GM19238 (cell line): ENCODE results near the gene NTRK3.

Experiments
- DNase-seq: peaks from one replicate; pipeline ENCODE4 v3.0.0; 2011; ENCODE audit warnings: low spot score; ENCODE audit not compliant: insufficient read length

NTRK3 gene

DNA sequence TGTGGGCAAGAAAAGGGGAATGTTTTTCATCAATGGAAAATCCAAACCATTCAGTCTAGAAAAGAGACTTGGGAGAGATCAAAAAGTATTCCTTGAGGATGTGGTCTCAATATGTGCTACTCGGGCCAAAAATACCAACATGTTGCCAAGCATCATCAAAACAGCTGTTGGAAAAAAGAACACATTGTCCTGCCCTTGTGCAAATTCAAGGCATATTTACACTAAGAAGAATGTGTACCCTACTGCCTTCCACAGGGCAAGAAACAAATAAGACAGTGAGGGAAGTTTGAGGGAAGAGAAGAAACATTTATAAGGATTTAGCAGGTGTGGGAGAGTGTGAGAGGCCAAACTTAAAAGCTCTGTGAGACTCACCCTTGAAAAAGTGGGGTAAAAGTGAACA is 252.1 kb downstream of the NTRK3 start:
- no peak for DNase-seq

- no peak for DNase-seq
Measured at GRCh38 chr15:88003541-88004327, 252.8 kb downstream of the NTRK3 start.

DNA sequence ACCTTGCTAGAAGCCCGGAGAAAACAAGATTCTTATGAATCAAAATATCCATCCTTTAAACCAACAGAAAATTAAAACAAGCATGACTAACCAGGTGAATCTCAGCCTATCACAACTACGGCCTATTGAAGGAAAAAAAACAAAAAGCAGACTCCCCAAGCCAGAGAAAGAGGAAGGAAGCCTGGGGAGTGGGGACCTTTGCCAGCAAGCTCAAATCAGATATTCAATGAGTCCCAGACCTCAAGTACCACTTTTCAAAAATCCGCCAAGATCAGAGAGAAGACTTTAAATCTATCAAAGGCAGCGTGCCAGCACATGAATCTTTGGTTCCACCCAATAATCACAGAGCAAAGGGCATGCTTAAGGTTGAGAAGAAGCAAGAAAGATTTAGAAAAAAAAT is 253.8 kb downstream of the NTRK3 start:
- DNase-seq: no peak

DNA sequence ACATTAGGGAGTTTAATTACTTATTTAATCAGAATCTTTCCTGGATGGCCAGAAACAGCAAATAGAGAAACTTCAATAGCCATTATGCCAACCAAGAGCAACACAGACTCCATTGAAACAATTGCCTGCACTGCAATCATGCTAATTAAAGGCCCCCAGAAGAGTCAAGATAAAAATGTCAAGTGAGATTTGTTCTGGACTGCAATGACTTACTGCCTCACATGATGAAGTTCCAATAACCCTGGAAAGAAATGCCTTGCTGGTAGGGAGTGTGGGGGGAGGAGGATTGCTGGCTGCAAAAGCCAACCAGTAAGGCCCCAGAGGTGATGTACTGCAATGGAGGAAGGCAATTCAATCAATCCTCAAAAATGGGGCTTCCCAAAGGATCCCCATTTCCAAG is 257.9 kb downstream of the NTRK3 start:
- no peak for DNase-seq

DNA sequence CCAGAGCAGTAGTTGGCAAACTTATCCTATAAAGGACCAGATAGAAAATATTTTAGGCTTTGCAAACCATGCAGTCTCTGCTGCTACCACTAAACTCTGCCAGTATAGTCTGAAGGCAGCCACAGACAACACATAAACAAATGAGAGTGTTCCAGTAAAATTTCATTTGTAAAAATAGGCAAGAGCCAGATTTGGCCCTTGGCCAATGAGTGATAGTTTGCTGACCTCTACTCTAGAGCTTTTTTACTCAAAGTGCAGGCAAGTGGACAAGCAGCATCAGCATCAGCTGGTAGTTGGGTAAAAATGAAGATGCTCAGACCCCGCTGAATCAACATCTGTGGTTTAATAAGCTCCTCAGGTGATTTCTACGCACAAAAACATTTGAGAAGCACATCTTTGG is 269.8 kb downstream of the NTRK3 start:
- no peak for DNase-seq

DNA sequence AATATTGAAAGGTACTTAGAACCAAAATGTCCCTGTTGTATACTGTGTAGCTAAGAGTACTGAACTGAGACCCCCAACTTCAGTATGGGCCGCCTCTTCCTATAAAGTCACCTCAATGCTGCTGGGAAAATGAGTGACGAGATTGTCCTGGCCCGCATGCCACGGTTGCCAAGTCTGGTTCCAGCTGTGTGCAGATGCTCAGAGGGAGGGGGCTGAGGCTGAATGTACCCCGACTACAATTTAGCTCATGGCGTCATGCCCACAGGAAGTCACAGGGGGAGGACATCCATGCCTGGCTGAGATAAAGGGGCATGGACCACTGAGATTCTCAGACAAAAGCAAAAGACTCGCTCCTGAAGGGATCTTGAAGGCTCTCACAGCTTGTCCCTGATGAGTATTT is 271.1 kb downstream of the NTRK3 start:
- no peak for DNase-seq

DNA sequence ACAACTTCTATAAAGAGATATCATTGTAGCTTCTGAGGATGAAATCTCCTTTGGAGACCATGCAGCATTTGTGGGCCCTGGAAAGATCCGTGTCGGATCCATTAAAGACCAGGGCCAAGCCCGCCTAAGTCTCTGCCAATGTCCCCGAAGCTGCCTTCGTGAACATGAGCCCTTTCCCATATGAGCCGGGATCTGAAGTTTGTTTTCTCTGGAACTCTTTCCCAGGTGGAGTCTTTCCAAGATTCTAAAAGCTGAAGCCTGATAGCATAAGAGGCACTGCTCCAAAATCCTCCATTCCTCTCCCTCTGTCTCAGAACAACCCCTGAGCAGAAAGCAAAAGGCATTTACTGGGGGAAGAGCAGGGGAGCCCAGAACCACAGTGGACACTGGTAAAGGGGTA is 274.6 kb downstream of the NTRK3 start:
- no peak for DNase-seq

GRCh38 chr15:87977907-87978306 is 278.6 kb downstream of the NTRK3 start:
- no peak for DNase-seq

GRCh38 chr15:87976552-87976951 is 280.0 kb downstream of the NTRK3 start:
- DNase-seq: no peak

GRCh38 chr15:87973501-87974215 is 282.9 kb downstream of the NTRK3 start:
- no peak for DNase-seq

DNA sequence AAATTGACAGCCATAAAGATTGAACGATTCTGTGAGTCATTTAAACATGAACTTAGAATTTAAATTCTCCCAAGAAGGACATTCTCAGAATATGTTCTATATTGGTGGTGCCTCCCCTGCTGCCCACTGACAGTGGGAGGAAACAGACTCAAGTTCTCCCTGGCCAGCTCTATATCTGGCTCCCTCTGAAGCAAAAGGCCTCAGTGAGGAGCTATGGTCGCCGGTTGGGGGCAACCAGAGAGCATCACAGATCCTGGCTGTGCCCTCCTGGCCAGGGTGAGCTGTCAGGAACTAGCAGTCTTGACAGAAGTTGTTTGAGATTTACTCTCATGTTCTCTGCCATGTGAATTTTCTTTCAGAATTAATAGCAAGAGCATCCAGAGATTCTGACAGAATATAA is 285.5 kb downstream of the NTRK3 start:
- DNase-seq: no peak

GRCh38 chr15:87967951-87968350 is 288.6 kb downstream of the NTRK3 start:
- no peak for DNase-seq

DNA sequence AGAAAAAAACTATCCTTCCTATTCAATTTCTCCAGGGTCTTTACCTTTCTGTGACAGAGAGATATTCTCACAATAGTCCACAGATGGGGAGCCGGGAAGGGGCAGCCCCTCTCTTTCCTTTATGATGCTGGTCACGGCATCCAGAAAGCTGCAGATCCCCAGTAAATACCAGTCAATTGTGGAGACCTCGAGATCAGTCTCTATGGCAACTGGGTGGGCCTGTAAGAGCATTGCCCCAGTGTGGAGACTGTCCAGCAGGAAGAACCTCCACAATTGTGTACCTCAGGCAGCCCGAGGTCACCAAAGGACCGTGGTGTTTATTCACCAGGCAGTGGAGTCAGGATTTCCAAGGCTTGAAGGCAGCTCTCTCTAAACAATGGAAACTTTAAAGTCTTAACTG is 291.2 kb downstream of the NTRK3 start:
- DNase-seq: no peak

GRCh38 chr15:87962428-87962827 is 294.1 kb downstream of the NTRK3 start:
- DNase-seq: no peak

GRCh38 chr15:87961851-87962420 is 294.6 kb downstream of the NTRK3 start:
- no peak for DNase-seq

- DNase-seq: no peak
Measured at GRCh38 chr15:87959662-87960061, 296.9 kb downstream of the NTRK3 start.

DNA sequence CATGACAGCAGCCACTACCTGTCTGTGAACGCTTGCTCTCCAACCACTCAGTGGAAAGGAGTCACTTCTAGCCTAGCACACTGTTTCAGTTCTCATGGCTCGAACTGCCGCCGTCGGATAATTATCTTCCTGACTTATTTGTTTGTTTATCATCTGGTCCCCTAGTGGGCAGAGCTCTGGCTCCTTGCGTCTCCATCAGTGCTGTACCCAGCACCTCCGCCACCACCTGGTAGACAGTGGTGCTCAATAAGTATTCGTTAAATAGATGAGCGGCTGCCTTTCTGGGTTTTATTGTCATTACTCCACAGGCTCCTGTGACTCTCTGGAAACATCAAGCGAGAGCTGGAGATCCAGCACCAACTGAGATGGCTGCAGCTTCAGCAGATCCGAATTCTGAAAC is 297.5 kb downstream of the NTRK3 start:
- DNase-seq: no peak

- no peak for DNase-seq
Measured at GRCh38 chr15:87955284-87955909, 301.1 kb downstream of the NTRK3 start.

GRCh38 chr15:87954793-87955192 is 301.7 kb downstream of the NTRK3 start:
- DNase-seq: no peak

GRCh38 chr15:87952736-87953287 is 303.7 kb downstream of the NTRK3 start:
- DNase-seq: no peak

DNA sequence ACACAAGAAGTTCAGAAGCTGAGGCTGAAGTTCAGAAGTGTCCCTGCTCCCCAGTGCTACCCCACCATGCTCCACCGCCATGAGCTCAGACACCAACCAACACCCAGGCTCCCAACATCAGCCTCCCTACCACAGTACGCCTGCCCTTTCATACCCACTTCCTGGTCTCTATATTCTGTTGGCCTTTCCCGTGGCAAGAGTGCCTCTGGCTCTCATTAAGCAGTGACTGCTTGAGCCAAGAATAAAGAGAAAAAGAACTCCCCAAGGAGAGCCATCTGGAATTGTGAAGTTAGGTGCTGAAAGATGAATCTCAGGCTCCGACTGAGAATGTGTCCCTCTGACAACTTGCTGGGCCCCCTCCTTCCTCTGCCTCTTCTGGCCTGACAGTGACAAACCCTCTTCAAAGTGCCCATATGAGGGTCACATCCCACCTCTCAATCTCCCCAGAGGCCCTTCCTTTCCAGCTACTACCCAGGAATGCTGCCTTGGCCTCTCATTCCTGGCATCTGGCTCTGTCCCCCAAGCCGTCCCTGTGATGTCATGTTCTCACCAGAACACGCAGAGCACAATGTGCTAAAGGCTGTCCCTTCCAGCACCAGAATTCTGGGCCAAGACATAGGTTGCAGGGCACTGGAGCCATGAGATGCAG is 306.8 kb downstream of the NTRK3 start:
- DNase-seq: no peak
